K562 (cell line): ENCODE measurements around the gene TOMM22. TPM values are rescaled to one million over a fixed set of nuclear protein-coding genes. Genes with fewer than 3 reads are reported as not detected.
A peak's percentile ranks its signal among the peaks of the same experiment; 100 is the strongest.

Source experiments
- ATAC-seq: fragments of 200-7000 bp; cut with Tn5 transposase; 3 replicates; pipeline ENCODE4 v1.9.1; 2020; ENCODE audit warnings: moderate library complexity
- BruUV-seq: library from RNA; stranded (reverse); fragments of 400-500 nt; replicated peaks from 2 replicates; lab custom pipeline; 2021; lab: Mats Ljungman, UMichigan
- CTCF ChIA-PET: fragments of 300-600 bp; formaldehyde crosslinking; extraction: SDS; loops from one replicate; lab custom pipeline; 2021; ENCODE audit warnings: low intra/inter-chr PET ratio; lab: Yijun Ruan, JAX
- POLR2A ChIA-PET: fragments of 300-600, 350-650 bp; sonication (Branson Sonifier 250); formaldehyde crosslinking; extraction: SDS; loops from one replicate; lab custom pipeline; 2021; ENCODE audit warnings: antibody characterized with exemption, inconsistent platforms; lab: Yijun Ruan, JAX
- DNase-seq, 4 experiments: peaks; one replicate each; pipeline versions ENCODE4 v3.0.0 to v3.0.0-alpha.2; 2011 to 2018; ENCODE audit warnings: low spot score in 3 of 4, mixed read lengths in 3 of 4; ENCODE audit errors: extremely low read depth in 1 of 4
- FAIRE-seq: peaks from 2 replicates; lab custom pipeline; 2011; peaks lifted over from hg19 to GRCh38; lab: Jason Lieb, UNC
- H2AFZ ChIP-seq: 2 replicates; pipeline ENCODE4 v1.6.0; 2011; ENCODE audit warnings: low read depth, low read length, control low read depth, inconsistent platforms
- H3K27ac ChIP-seq: fragments of 200-600 bp; 3 replicates; pipeline ENCODE4 v1.8.0; 2011; ENCODE audit warnings: low read depth, mild to moderate bottlenecking, control low read depth, inconsistent platforms, low read length, moderate library complexity, mixed read lengths; ENCODE audit errors: extremely low read depth
- H3K27me3 ChIP-seq, 2 experiments: fragments of 300-600 bp in 1 of 2; 2 replicates in 1 of 2; 3 replicates in 1 of 2; pipeline versions ENCODE4 v1.6.0 to v1.8.0; 2011; ENCODE audit warnings: inconsistent platforms in 2 of 2, low read length in 2 of 2, mild to moderate bottlenecking in 1 of 2, mixed read lengths in 1 of 2, moderate library complexity in 1 of 2; ENCODE audit not compliant: control insufficient read depth in 2 of 2, insufficient read depth in 2 of 2
- H3K36me3 ChIP-seq: fragments of 300-600 bp; 3 replicates; pipeline ENCODE4 v1.8.0; 2011; ENCODE audit warnings: mild to moderate bottlenecking, low read length, inconsistent platforms; ENCODE audit not compliant: control insufficient read depth, insufficient read depth
- H3K4me1 ChIP-seq, 2 experiments: fragments of 200-600 bp in 1 of 2; replicated peaks in 1 of 2; 2 replicates in 1 of 2; 3 replicates in 1 of 2; pipeline versions ENCODE4 v1.5.1 to v1.8.0; 2011; ENCODE audit warnings: inconsistent platforms in 2 of 2, low read length in 2 of 2, mild to moderate bottlenecking in 1 of 2, mixed read lengths in 1 of 2, moderate library complexity in 1 of 2; ENCODE audit not compliant: control insufficient read depth in 2 of 2, insufficient read depth in 2 of 2
- H3K4me2 ChIP-seq: 2 replicates; pipeline ENCODE4 v1.6.1; 2011; ENCODE audit warnings: low read length, control low read depth, inconsistent platforms, mixed read lengths; ENCODE audit not compliant: insufficient read depth
- H3K4me3 ChIP-seq: fragments of 200-600 bp; sonication (generic), shearing (Covaris generic); 2 replicates; pipeline ENCODE4 v1.5.1; 2016; ENCODE audit warnings: control low read depth, inconsistent platforms
- H3K79me2 ChIP-seq: fragments of 200-600 bp; 3 replicates; pipeline ENCODE4 v1.8.0; 2011; ENCODE audit warnings: low read length, inconsistent platforms; ENCODE audit not compliant: control insufficient read depth, insufficient read depth
- H3K9ac ChIP-seq, 2 experiments: 2 replicates each; pipeline versions ENCODE4 v1.6.0 to v1.6.1; 2011; ENCODE audit warnings: low read depth in 2 of 2, low read length in 2 of 2, control low read depth in 1 of 2, inconsistent platforms in 1 of 2, mild to moderate bottlenecking in 1 of 2, mixed read lengths in 1 of 2; ENCODE audit not compliant: insufficient read depth in 1 of 2
- H3K9me1 ChIP-seq: one replicate; pipeline ENCODE4 v1.6.0; 2011; ENCODE audit warnings: inconsistent platforms, mild to moderate bottlenecking, low read length, moderate library complexity; ENCODE audit not compliant: control insufficient read depth, insufficient read depth
- H3K9me3 ChIP-seq: replicated peaks from 2 replicates; pipeline ENCODE4 v1.5.1; 2011; ENCODE audit warnings: low read depth, low read length, inconsistent platforms; ENCODE audit not compliant: control insufficient read depth, insufficient read depth
- H4K20me1 ChIP-seq: replicated peaks from 2 replicates; pipeline ENCODE4 v1.6.1; 2011; ENCODE audit warnings: low read length, inconsistent platforms, mixed read lengths; ENCODE audit not compliant: control insufficient read depth, insufficient read depth
- ETV1 ChIP-seq: fragments of 450-650 bp; conservative IDR thresholded peaks from 2 replicates; pipeline ENCODE4 v1.6.1; 2016; ENCODE audit warnings: missing genetic modification characterization, control low read depth, low read depth, missing compliant biosample characterization
- HIVEP1 ChIP-seq: fragments of 250-450 bp; sonication (Bioruptor Pico); IDR thresholded peaks from 2 replicates; pipeline ENCODE4 v1.4.0; 2020; ENCODE audit warnings: mild to moderate bottlenecking
- NFE2 ChIP-seq: IDR thresholded peaks from 2 replicates; pipeline ENCODE4 v1.6.1; 2014; ENCODE audit warnings: antibody characterized with exemption, low read depth
- POLR2H ChIP-seq: IDR thresholded peaks from 2 replicates; pipeline ENCODE4 v1.6.1; 2016; ENCODE audit warnings: missing genetic modification characterization, low read depth, mild to moderate bottlenecking, control low read depth, missing compliant biosample characterization, moderate library complexity
- ZNF354B ChIP-seq: fragments of 250-450 bp; sonication (Bioruptor Pico); IDR thresholded peaks from 2 replicates; pipeline ENCODE4 v1.4.0; 2020
- WGBS: fragments of 100-300 bp; shearing (Covaris generic); methylation state at CpG from one replicate; pipeline ENCODE4 v1.1.6; 2016; ENCODE audit warnings: low coverage, mixed read lengths; ENCODE audit not compliant: insufficient coverage; ENCODE audit errors: missing lambda C conversion rate; 5-methylcytosine and 5-hydroxymethylcytosine counted together
- in situ Hi-C: fragments of 300-500 bp; cut with MboI; formaldehyde crosslinking; loops from 4 replicates; pipeline ENCODE4 v1.15.0; 2018; ENCODE audit warnings: inconsistent platforms, mixed read lengths
- intact Hi-C: fragments of 100-400 bp; cut with micrococcal nuclease; formaldehyde crosslinking; loops from 2 replicates; pipeline ENCODE4 v1.14.2; 2022
- polyA plus RNA-seq, 8 experiments: library from polyadenylated mRNA; depleted of rRNA in 4 of 8; stranded (reverse) in 5 of 8; unstranded in 3 of 8; fragments of >200 nt; fragmentation: Nextera tagmentation in 2 of 8; fragmentation: Illumina TruSeq in 1 of 8; extraction: Ambion mirVana in 2 of 8; extraction: Trizol in 1 of 8; gene quantifications; 2 replicates each; pipeline versions ENCODE4 v1.2.1 to v1.2.3, GENCODE V29; 2011 to 2014; ENCODE audit warnings: inconsistent platforms in 1 of 8, missing spikeins in 1 of 8
- total RNA-seq, 7 experiments: library from RNA; depleted of rRNA in 6 of 7; stranded (reverse); fragments of >200 nt in 6 of 7; fragmentation: Illumina TruSeq in 2 of 7; extraction: Trizol in 2 of 7; gene quantifications; 2 replicates each; pipeline versions ENCODE4 v1.2.1 to v1.2.3, GENCODE V29; 2011 to 2021; ENCODE audit warnings: low replicate concordance in 1 of 7

Gene TOMM22
- total and polyA plus RNA-seq, 9 of the 15 experiments (the other 6 are each of a cell fraction or from before 2014, with no cell fraction given), result 25.8 to 108 (median 73.8) TPM

DNA sequence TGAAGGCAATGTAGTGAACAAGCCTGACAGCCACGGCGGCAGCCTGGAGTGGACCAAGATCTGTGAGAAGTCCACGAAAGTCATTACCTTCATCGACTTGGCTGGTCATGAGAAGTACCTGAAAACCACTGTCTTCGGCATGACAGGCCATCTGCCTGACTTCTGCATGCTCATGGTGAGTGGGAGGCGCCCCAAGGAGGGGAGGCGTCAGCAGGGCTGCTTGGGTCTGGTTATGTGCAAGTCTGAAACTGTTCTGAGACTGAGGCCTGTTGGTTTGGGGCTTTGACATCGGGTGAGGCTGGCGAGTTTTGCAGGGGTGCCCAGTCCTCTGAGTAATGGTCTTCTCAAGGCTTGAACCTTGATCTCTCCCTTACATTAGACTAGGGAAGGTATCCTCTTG, 35.1 kb downstream of the TOMM22 start:
- FAIRE-seq (no peak), ATAC-seq (peak; percentile 49), DNase-seq (peak in 1 of 4 experiments; percentile 44)
- ChIA-PET POLR2A (interaction anchor here (1.0 to 1.3 kb wide), 3 partner anchors 8 to 11 kb away, joined by 3 to 9 read pairs (median 7); partner anchors contain the start of gene GTPBP1), CTCF (no interaction called here)
- peaks cover 47% of the 10 kb centered on the region for H4K20me1 ChIP-seq
- H3K9ac ChIP-seq, result peak overlapping the region in 1 of 2 experiments; percentile 74; a peak in 2 of 4 replicates
- H3K27ac ChIP-seq, result no peak overlapping the region; the same call in 2 of the 3 replicates
- H2AFZ ChIP-seq, result no peak overlapping the region
- WGBS, result 66% methylated on average over 7 of the region's 9 CpGs
- peaks cover 3% of the 10 kb centered on the region for H3K9me1 ChIP-seq
- no peaks in the 10 kb centered on the region for H3K27me3 ChIP-seq
- in situ Hi-C loops (no loop called here), intact Hi-C loops (no loop called here)
- H3K4me2 ChIP-seq, result no peak overlapping the region
- no peaks in the 10 kb centered on the region for H3K9me3 ChIP-seq
- H3K4me1 ChIP-seq, result peaks cover 35 to 46% of the 10 kb centered on the region in 2 experiments; a peak in 4 of 5 replicates
- H3K4me3 ChIP-seq, result no peak overlapping the region
- H3K36me3 ChIP-seq, result peaks cover 61% of the 10 kb centered on the region; the same call in 2 of the 3 replicates
- TF ChIP-seq POLR2H, result no peak
- peak; percentile 30; the same call in 1 of the 2 replicates for TF ChIP-seq NFE2
- no peak for TF ChIP-seq ETV1 (tag)
- TF ChIP-seq HIVEP1 (CRISPR knock-in tag), result no peak
- H3K79me2 ChIP-seq, result peaks cover 48% of the 10 kb centered on the region
- BruUV-seq, result no TSS peak

DNA sequence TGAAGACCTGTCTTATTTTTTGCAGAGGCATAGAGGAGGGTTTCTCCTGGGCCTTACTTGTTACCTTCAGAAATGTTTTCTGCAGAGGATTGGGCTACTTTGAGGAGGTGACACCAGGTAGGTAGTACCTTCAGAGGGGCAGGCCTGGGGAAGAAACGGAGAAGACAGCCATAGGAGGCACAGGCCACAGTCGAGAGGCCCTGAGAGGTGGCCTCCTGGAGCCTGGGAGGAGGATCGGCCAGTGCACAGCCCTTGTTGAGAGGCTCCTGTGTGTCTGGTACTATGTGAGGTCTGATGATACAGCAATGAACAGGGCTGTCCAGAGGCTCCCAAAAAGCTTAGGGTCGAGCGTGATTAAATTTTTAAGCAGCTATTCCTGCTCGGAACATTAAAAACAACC, 35.5 kb downstream of the TOMM22 start:
- peaks cover 44% of the 10 kb centered on the region for H3K79me2 ChIP-seq
- ATAC-seq (no peak), DNase-seq (no peak), FAIRE-seq (no peak)
- POLR2A ChIA-PET, result interaction anchor here (1.5 kb wide), 1 partner anchor 10 kb away, joined by 8 read pairs; no protein-coding TSS in a partner anchor
- no peak overlapping the region for H3K27ac ChIP-seq
- no peak overlapping the region for H3K4me3 ChIP-seq
- peaks cover 65% of the 10 kb centered on the region; the same call in 2 of the 3 replicates for H3K36me3 ChIP-seq
- H4K20me1 ChIP-seq, result peaks cover 43% of the 10 kb centered on the region
- no TSS peak for BruUV-seq
- CTCF ChIA-PET, result no interaction called here
- in situ Hi-C loops, result no loop called here
- peaks cover 33 to 42% of the 10 kb centered on the region in 2 experiments; a peak in 4 of 5 replicates for H3K4me1 ChIP-seq
- TF ChIP-seq ZNF354B (CRISPR knock-in tag), result no peak
- H3K9me3 ChIP-seq, result no peaks in the 10 kb centered on the region
- H2AFZ ChIP-seq, result no peak overlapping the region
- WGBS, result 85% methylated on average over 5 of the region's 6 CpGs
- no peak overlapping the region for H3K4me2 ChIP-seq
- intact Hi-C loops, result no loop called here
- no peaks in the 10 kb centered on the region for H3K27me3 ChIP-seq
- H3K9me1 ChIP-seq, result peaks cover 3% of the 10 kb centered on the region
- H3K9ac ChIP-seq, result no peak overlapping the region
